Ovary (tissue), 3 donors: Measurements from ENCODE around the gene SLC26A11.

Experiments
- CTCF ChIP-seq, 3 donors: fragments of 450-650 bp in 2 of 3; fragments of 200-600 bp in 1 of 3; IDR thresholded peaks; one replicate each; pipeline versions ENCODE4 v1.5.1 to v1.8.0; 2016 to 2022; ENCODE audit warnings: antibody characterized with exemption in 3 of 3, mild to moderate bottlenecking in 1 of 3
- EP300 ChIP-seq: sonication (generic); formaldehyde crosslinking; IDR thresholded peaks from one replicate; pipeline ENCODE4 v1.6.1; 2017; ENCODE audit warnings: antibody characterized with exemption
- POLR2A ChIP-seq: fragments of 450-650 bp; IDR thresholded peaks from one replicate; pipeline ENCODE4 v1.6.1; 2017; ENCODE audit warnings: antibody characterized with exemption, mild to moderate bottlenecking, moderate library complexity
- donor health status: DM: no; HTN: no; CAD: no.

- TF ChIP-seq CTCF (IDR thresholded peaks at IDR 0.05) (no peak), EP300 (no peak), POLR2A (no peak)
These were observed 9.7 kb upstream of the SLC26A11 start for GRCh38 chr17:80210348-80211108.
